NCI-H1694 (cell line): ENCODE data around the gene ADAM8.
"Not testable (repeated sequence)": the region's sequence is repeated elsewhere in the genome, so short reads cannot be mapped to it uniquely, and the experiment has no call there.

Experiments used
- DNase-seq: peaks from one replicate; lab custom pipeline; 2025; lab: John Stamatoyannopoulos, UW

Gene ADAM8

GRCh38 chr10:133230387-133231195 lies 46.1 kb downstream of the ADAM8 start:
- DNase-seq = no peak

GRCh38 chr10:133230044-133230361 lies 46.7 kb downstream of the ADAM8 start, which contains the start of gene UTF1:
Gene UTF1, plus strand, starts transcription at chr10:133230217. Its CDS starts 72 bp downstream, at chr10:133230289.
- DNase-seq = no peak

- DNase-seq = no peak
These were observed 47.2 kb downstream of the ADAM8 start for GRCh38 chr10:133229265-133230043.

- no peak for DNase-seq
These were observed 49.4 kb downstream of the ADAM8 start for GRCh38 chr10:133227256-133227655.

GRCh38 chr10:133226251-133226808 lies 50.3 kb downstream of the ADAM8 start:
- DNase-seq = no peak

- no peak for DNase-seq
These were observed 50.9 kb downstream of the ADAM8 start for GRCh38 chr10:133225707-133226191.

- no peak for DNase-seq
These were observed 51.8 kb downstream of the ADAM8 start for GRCh38 chr10:133224756-133225372.

- DNase-seq = no peak
These were observed 52.6 kb downstream of the ADAM8 start for GRCh38 chr10:133224076-133224475.

- not testable (repeated sequence) for DNase-seq
These were observed 54.9 kb downstream of the ADAM8 start for GRCh38 chr10:133221756-133222155.

GRCh38 chr10:133221331-133221730 lies 55.3 kb downstream of the ADAM8 start:
- DNase-seq = no peak

GRCh38 chr10:133219782-133220181 lies 56.9 kb downstream of the ADAM8 start:
- no peak for DNase-seq

- DNase-seq = no peak
These were observed 57.8 kb downstream of the ADAM8 start for GRCh38 chr10:133218891-133219290.

- DNase-seq = no peak
These were observed 58.7 kb downstream of the ADAM8 start for GRCh38 chr10:133217800-133218589.

- no peak for DNase-seq
These were observed 59.9 kb downstream of the ADAM8 start for GRCh38 chr10:133216776-133217175.

GRCh38 chr10:133215586-133215985 lies 61.1 kb downstream of the ADAM8 start:
- DNase-seq = no peak

GRCh38 chr10:133214468-133215410 lies 61.9 kb downstream of the ADAM8 start:
- no peak for DNase-seq

GRCh38 chr10:133213641-133214467 lies 62.8 kb downstream of the ADAM8 start:
- no peak for DNase-seq

GRCh38 chr10:133212853-133213494 lies 63.7 kb downstream of the ADAM8 start:
- no peak for DNase-seq
